Activated gamma-delta T cell (primary cell): ENCODE data around the gene TBC1D10A.
"Not testable (repeated sequence)": the region's sequence is repeated elsewhere in the genome, so short reads cannot be mapped to it uniquely, and the experiment has no call there.

Experiments used
- DNase-seq: peaks from one replicate; lab custom pipeline; 2025; lab: John Stamatoyannopoulos, UW

Gene TBC1D10A

DNA sequence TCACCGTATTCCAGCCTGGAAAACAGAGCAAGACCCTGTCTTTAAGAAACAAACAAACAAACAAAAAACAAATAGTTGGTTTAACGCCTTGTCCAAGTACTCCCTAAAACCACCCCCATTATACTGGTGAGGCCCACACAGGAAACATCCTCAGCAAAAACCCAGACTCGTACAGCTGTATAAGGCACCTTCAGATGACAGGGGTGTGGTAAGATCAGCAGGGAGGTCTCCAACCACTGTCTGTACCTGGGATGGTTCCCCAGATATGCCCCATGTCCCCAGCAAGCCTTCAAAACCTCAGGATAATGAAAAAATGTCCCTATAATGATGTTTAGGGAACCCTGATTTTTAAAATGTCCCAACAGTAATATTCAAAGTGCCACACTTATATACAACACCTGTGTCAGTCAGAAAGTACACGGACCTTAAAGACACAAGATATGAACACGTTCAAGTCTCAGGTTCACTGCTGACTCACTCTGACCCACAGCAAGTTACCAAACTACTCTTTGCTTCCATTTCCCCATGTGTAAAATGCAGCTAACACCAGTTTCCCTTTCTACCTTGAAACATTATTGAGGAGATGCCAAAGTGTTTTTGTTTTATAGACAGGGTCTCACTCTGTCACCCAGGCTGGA is 20.6 kb upstream of the TBC1D10A start:
- DNase-seq = no peak

DNA sequence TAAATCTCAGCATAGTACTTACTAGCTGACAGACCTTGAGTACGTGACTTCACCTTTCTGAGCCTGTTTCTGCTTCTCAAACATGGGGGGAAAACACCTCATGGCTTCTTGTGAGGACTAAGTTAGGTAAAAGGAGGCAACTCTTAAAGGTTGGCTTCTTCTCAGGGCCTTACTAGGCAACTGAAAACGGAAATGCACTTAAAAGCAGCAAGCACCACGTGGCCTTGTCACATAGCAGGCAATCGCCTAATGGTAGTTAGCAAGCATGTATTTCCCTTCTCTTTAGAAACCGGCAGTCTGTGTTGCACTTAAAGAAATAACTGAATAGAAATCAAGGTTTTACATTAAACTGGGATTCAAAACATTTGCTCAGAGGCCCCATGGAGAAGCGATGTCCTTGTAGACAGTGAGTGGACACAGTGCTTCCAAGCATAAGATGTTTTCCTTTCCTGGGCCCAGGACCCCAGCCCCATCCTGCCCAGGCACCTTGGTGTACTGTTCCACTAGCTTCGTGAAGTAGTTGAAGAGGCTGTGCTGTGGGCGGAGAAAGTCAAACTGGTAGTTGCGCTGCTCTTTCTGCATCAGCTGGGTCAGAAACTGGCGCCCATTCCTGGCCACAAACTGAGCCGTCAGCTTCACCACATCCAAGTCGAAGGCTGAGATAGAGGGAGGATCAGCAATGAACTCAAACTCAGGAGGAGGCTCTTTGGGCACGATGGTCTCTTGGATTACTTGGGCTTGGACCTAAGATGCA is 17.9 kb upstream of the TBC1D10A start:
- DNase-seq = no peak

DNA sequence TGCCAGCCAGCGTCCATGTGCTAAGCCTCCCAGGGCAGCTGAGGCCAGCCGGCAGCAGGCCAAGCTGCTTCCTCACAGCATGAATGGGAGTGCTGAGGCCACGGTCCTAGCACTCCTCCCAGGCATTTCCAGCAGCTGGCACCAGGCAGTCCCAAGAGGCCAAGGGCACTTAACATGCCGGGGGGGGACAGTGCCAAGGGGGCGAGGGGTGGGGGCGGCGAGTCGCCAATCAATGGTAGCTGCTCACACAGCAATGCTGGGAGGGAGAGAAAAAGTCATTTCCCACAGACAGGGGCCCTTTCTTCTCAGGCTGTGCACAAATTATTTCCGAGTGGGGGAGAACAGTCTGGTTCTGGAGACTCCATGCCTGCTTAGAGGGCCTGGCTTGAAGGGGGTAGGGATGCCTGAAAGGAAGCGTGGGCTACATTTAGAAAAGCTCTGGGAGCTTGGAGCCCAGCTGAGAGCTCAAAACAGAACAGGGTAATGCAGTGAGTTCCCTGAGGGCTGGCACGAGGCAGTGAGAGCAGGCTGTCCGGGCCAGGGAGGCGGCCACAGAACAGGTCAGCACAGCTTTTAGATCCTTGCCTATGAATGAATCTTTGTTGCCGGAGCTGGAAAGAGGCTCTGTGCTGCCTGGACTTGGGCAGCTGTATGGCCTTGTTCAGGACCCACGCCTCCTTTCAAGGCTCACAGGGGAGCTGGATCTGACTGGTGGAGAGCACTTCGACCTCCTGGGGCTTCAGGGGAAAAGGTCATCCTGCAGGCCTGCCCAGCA is 14.4 kb upstream of the TBC1D10A start:
- no peak for DNase-seq

DNA sequence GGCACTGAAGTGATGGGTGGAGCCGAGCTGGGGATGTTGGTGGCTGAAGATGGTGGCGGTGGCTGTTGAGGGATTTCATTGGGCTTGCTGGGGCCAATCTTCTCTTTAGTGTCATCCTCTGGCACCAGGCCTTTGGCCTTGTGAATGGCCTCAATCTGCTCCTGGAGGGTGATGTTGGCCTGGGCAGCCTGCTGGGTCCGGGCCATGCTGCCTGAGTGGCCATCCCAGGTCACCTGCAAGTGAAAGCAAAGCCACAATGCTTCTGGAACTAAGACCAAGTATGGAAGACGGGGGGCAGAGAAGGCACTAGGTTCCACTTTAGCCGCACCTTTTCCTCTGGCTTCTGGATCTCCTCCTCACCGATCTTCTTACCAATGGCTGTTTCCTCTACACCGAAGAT is 12.1 kb upstream of the TBC1D10A start:
- DNase-seq = no peak

DNA sequence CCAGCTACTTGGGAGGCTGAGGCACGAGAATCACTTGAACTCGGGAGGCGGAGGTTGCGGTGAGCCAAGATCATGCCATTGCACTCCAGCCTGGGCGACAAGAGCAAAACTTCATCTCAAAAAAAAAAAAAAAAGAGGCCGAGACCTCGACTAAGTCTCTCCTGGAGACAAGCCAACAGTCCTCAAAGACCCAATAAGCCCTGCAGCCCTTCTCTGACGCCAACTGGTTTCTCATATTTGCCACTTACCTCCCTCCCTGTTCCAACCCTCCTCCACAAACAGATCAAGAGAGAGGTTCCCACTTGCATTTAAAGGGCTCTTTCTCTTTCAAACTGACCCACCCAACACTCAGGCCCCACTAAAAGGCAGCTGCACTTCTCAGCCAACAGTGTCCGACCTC is 11.6 kb upstream of the TBC1D10A start:
- DNase-seq = not testable (repeated sequence)

DNA sequence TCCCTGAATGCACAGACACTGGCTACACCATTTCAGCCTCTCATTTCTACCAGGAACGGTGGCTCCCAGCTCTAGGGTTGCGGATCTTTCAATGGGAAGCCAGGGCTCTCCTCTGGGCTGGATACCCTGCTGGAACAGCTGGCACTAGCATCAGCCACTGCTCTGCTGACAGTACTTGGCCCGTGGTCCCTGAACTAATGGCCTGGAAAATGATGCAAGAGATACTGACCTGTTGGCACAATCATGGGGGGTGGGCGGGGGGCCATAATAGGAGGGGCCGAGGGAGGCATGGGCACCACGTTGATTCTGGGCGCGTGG is 10.7 kb upstream of the TBC1D10A start:
- DNase-seq = no peak

DNA sequence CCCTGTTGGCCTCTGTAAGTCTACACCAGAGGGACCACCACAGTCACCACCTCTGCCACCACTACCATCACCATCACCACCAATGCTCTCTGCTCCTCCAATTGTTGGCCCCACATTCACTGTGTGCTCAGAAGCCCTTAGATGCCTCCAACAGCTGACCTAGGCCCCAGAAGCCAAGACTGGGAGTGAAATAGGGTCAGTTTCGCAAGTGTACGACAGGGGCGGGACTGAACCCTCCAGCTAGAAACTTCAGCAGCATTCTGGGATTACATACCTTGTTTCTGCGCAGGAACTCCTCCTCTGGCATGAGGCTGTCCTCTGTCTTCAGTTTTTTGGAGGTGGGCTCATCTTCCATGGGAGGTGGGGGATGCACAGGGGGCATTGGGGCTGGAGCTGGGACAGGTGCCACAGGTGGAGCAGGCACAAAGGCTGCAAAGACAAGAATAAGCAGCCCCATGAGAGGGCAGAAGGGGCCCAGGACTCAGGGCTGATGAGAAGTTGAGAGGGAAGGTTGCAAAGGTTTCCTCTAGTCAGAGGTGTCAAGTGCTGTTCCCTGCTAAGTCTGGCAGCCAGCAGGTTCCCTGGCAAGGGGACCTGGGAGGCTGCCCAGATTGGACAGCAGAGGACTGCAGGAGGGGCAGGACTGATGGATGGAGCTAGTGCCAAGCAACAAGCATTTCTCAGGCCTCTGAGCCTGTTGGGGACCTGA is 10.2 kb upstream of the TBC1D10A start:
- no peak for DNase-seq

DNA sequence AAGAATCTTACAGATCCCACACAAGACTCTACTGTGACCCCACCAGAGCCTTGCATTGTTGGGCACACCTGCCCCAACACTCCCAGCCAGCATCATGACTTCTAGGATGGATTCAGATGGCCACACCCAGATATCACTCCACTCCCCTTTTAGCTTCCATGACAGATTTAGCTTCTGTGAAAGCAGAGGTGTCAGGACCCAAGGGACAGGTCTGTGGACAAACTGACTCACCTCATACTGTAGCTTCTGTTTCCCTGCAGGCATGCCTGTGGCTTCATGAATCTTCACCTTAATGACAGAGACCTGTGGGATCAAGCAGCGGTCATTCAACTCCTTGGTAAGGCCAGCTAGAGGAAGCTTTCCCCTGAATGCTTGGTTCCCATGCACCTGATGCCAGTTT is 8.5 kb upstream of the TBC1D10A start:
- no peak for DNase-seq

DNA sequence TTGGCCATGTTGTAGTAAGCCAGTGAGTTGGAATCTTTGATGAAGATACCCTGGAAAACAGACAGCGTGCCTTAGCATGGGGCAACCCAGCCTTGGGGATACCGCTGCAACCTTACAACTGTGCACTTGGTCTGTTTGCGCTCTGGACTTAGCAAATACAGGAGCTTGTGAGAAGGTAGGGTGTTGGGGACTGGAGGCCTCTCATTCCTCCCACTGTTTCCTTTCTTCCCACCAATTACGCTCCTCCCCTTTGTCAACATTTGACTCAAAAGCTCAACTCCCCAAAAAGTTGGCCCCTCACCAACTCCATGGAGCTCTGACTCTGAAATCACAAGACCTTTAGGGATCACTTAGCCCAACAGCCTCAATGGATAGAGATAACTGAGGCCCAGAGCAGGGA is 7.9 kb upstream of the TBC1D10A start:
- DNase-seq = no peak

DNA sequence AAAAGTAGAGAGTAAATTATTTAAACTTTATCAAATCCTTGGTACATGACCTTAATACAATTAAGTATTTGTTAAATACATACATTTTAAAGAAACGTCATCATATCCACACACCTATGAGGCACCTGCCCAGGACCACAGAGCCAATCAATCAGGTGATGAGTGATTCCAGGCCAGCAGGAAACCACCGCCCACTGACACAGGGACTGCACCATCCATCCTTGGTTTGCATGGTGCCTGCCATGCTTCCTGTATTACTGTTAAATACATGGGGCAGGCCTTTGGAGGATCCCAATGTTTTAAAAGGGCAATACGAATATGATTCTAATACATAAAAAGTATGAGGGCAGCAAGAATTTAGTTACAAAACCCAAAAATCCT is 7.0 kb upstream of the TBC1D10A start:
- no peak for DNase-seq

DNA sequence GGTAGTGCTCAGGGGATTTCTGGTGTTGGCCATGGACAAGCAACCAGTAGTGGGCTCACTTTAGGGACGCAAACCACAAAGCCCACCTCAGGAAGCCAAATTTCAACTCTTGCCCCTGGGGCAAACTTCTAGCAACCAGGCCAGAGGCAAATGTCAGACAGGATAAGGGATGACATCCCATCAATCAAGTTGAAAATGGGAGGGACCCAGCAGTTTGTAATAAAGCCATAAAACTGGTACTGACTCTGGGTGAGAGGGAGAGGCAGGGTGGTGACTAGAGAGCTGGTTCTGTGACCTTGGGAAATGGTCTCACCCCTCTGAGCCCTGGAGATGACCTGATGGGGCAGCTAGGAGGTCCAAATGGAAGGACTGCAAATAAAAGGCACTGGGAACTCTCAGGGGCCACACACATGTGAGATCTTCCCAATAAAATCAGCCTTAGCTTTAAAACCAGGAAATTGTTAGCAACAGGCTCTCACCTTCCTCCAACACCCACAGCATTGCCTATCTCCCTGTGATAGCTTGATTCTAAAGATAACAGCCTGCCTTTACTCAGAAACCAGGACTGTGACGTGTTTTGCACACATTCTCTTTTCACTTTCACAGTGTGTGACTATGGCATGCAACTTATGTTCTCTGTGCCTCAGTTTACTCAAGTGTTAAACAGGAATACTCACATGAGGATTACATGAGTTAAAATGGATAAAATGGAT is 6.4 kb upstream of the TBC1D10A start:
- DNase-seq = no peak

DNA sequence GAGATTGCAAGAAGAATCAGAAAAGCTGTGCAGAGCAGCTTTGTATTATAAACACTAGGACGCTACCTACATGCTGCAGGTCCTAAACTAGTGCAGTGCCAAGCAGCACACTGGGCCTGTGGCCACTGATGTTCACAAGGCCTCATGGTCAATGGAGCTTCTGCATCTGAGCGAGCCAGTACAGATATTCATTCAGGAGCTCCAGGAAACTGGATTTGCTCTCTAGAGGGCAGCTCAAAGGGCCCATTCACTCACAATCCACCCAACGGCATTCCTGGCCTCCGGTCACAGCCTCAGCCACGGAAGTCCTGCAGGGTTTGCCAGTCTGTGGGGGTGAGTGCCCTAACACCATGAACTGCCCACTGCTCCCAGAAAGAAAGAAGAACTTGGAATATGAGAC is 5.8 kb upstream of the TBC1D10A start:
- DNase-seq = no peak

DNA sequence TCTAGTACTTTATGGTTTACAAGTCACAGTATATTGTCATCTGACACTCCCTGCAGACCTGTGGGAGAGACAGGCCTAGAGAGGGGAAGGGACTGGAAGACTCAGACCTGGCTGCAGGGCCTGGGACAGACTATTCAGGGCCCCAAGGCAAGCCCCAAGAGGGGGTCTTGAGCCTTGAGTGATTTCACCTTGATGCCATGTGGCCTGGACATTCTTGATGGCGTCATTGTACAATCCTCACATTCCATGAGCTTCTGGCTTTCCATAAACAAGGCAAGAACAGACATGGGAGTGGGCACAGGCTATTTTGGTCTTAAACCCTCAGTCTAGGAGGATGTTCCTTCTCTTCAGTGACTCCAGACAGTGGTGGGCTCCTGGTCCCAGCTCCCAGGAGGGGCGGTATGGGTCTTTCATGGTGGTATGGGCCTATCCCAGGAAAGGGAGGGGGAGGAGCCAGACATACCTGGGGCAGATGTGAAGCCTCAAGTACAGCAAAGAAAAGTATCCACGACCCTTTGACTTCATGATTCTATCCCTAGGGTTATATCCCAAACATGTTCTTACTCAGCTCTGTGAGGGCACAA is 1.8 kb upstream of the TBC1D10A start:
- no peak for DNase-seq

DNA sequence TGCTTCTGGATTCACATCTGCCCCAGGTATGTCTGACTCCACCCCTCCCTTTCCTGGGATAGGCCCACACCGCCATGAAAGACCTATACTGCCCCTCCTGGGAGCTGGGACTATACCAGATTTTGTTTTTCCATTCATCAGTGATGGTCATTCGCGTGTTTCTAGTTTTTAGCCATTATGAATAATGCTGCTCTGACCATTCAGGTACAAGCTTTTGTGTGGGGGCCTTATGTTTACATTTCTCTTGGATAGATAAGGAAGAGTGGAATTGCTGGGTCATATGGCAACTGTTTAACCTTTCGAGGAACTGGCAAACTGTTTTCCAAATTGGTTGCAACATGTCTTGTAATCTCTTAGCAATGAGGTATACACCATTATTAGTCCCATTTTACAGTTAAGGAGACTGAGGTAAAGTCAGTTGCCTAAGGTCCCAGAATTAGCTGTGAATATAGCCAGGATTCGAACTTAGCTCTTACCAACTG is 1.2 kb upstream of the TBC1D10A start:
- DNase-seq = no peak

DNA sequence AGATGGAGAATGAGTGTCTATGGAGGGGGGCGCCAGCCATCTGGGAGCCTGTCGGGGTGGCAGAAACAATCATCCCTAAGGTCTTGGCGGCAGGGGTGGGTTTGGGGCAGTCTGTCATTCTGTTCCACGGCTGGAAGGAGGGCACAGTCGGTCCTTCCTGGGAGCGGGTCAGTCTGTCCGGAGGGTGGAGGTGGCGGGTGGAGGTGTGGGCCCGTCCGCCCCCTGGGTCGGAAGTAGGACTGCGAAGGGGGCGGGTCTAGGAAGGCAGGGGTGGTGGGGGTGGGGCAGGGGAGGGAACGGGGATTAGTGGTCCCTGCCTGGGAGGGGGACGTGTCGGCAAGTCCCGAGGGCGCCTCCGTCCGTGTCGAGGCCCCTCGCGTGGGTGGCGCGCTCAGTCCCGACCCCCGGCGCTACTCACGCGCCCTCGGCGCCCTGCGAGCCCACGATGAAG is 461 bp downstream of the TBC1D10A start:
- DNase-seq = peak; percentile 27

DNA sequence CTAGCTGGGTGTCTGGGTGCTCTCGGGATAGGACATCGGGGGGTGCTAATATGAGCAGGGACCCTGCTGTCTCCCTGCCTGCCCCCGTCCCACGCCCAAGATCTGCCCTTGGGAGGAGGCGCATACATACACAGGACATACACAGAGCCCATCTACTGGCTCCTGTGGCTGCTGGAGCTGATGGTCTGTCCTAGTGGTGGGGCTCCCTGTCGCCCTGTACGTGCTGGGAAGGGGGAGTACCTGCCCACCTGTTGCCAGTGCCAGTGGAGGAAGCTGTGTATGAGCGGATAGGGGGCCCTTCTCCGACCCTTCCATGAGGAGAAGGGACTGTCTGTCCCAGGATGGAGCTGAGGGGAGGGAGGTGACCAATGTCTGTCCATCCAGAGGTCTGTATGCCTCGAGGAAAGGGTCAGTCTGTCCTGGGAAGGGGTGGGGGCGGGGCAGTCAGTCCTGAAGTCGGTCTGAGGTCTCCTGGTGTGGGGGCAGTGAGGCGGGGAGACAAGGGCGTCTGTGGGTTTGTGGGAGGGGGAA is 952 bp downstream of the TBC1D10A start:
- no peak for DNase-seq

DNA sequence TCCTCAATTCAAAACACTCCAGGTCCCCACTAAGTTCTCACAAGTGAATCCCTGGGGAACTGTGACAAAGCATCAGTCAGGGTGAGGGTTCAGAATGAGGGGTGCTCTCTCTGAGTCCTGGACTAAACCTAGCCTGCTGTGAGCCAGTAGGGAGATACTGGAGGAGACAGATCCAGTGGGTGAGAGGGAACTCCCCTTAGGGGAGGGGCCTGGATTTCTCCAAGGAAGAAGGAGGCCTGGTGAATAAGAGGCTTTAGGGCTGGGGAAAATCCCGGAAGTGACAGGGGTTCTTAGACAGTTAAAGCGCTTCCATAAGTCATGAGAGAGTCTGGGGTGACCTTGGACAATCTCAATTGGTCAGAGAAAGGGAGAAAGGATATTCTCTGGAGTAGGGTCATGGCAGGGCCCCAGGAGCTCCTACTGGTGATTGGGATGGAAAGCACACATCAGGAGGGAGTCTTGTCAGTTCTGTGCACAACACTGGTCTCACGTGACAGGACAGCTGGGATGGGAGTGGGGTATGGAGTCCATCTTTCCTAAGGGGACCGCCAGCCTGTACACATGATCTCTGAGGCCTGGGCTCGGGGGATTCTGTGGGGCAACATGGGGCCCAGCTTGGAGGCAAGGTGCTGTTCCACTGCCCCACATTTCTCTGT is 1.5 kb downstream of the TBC1D10A start:
- no peak for DNase-seq

DNA sequence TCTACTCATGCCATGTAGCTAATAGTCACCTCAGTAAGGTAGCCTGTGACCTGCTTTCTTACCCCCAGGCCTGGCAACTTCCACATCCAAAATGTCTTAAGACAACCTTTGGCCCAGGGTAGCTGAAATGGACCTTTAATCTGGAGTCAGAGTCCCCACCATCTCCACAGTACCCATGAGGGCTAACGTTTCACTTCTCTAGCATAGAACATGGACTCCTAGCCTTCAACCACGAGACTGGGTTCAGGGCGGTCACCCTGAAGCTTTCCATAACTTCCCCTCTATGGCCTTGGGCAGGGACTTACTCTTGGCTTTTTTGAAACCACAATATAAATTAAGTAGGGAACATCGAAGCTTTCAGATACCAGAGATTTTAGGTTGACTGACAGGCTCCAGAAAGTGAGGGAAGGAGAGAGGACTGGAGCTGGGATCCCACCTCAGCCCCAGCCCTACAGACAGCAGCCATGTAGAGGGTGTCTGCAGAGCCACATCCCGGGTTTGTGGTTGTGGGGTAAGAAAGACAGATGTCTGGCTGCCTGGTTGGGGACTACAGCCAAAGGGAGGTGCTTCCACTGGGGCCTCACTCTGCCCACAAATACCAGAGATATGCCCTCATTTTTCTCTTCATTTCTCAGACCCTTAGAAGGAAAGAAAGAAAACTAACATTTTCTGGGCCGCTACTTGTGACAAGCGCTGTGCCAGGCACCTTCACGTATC is 2.6 kb downstream of the TBC1D10A start:
- DNase-seq = no peak

DNA sequence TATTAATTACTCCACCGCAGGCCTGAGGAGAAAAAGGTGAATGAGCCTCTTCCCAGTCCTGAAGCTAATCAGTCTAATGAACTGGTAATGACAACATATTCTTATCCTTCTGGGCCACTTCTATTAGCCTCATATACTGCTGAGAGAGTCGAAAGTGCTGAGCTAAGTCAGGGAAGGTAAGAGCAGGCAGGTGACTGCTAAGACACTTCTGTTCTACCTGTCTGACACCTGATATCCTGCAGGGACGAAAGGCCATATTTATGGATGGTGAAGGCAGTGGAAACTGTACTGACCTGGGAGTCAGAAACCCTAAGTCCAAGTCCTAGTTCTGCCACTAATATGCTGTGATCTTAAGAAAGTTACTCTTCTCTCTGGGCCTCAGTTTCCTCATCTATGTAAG is 3.5 kb downstream of the TBC1D10A start:
- no peak for DNase-seq

DNA sequence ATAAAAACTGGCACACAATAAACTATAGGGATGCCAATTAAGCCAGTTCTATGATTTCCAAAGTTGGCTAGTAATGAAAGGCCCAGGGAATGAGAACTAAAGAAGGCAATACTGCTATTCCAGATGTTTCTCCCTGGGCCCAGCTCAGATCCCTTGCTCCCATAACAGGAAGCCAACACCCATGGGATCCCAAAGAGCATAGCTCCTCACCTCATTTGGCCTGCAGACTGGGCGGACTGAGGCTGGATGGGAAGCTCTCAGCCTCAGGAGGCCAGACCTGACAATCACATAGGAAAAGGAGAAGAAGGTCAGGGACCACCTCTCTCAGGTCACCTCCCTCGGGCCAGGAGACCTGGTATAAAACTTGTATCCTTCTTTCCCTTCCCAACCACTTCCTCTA is 5.3 kb downstream of the TBC1D10A start:
- DNase-seq = no peak
